Colon (tissue), 2 donors: ENCODE results near the gene TSC22D4.
"Not testable (repeated sequence)": the region's sequence is repeated elsewhere in the genome, so short reads cannot be mapped to it uniquely, and the experiment has no call there.

ENCODE experiments used
- FAIRE-seq: peaks from 2 replicates; lab custom pipeline; 2012; peaks lifted over from hg19 to GRCh38; lab: Jason Lieb, UNC
- donor health status: control.
- donor health status: control.

The TSC22D4 gene

DNA sequence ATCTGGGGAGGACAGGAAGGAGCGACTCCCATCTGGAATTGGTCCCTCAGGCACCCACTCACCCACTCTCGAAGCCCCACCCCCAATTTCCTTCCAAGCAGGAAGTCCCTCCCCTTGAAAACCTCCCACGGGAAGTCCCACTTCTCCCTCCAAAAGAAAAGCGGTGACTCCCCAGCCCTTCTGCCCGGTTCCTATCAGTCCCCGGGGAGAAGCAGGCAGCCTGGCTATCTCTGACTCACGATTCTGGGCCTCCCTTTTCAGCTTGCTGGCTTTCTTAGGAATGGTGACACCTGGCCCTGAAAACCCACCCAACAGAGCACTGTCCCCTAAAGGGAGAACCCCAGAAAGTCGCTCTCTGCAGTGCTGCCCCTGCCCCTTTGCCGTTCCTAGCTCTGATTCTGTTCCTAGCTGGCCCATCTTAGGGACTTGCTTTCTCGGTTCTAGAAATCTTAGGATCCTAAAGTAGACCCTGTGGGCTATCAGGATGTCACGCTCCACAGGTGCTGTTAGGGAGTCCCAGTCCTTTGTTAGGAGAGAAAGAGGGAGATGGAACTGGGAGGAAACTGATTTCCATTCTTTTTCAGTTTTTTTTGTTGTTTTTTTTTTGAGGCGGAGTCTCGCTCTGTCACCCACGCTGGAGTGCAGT lies 6.0 kb downstream of the TSC22D4 start:
- no peak for FAIRE-seq

DNA sequence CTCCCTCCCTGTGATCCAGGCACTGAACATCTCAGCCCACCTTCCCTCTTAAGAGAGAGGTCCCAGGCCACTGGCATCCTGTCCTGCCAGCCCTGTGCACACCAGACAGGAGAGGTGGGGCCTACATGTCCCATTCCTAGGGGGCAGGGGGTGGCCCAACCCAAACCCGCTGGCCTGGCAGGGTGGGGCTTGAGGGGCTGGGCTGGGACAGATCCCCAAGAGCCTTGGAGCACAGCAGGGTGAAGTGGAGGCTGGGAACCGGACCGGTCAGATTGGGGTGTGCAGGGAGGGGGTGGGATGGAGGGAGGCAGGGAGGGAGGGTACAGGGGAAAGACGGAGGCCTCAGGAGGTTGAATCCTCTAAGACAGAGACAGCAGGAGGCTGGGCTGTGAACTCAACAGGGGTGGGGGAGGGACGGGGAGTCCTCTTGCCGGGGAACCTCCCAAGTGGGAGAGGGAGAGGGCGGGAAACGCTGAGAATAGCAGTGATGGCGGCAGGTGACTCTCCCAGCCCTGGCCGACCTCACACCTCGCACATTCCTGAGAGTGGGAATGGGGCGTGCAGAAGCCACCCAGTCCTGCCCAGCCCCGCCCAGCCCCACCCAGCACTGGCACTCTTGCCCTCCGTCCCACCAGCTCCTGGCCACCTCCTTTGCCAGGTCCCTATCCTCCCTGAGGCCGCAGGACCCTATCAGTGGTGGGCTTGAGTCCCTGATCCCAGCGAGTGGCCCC lies 6.7 kb downstream of the TSC22D4 start:
- FAIRE-seq = no peak

DNA sequence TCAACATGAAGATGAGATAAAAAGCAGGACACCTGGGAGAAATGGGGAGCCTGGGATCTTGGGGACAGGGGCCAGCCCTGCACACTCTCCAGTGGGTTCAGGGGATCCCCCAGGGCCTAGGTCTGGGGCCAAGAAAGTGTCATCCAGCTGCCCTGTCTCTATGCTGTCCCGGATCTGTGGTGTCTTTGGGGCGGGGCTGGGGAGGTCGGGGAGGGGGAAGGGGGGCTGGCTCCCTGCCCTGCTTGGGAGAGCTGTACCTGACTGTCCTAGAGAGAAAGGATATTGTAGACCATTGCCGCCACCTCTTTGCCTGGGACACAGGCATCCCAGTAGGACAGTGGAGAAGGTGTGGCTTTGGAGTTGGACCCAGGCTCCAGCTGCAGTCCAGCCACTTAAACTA lies 8.0 kb downstream of the TSC22D4 start:
- no peak for FAIRE-seq

DNA sequence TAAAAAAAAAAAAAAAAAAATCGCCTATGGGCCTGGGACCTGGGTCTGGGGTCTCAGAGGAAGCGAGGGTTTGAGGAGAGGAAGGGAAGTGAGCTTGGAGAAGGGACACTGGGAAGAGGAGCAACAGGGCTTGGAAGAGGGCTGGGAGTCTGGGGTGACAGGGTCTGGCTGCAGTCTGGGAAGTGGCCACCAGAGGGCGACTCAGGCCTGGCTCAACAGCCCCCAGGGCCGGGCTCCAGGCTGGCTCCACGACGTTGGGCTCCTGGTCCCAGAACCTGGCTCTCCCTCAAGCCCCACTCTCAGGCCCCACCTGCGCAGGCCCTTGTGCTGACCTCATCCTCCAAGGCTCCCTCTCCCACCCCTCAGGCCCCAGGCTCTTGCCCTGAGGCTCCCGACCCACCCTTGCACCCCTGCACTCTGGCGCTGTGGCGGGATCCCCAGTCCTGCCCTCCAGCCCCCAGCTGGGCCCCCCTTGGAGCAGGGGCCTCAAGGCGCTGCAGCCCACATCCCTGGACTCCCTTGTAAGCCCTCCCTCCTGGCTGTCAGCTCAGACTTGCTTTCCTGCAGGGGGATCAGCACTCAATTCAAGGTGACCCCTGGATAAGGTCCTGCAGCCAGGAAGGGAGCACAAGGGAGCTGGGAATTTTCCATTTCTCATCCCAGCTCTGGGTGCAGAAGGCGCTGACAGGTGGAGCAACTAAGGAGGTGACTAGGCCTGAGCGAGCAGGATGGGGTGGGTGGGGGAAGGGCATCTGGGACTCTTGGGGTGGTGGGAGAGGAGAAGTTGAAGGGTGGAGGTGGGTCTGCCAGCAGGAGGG lies 9.6 kb downstream of the TSC22D4 start:
- FAIRE-seq = no peak

DNA sequence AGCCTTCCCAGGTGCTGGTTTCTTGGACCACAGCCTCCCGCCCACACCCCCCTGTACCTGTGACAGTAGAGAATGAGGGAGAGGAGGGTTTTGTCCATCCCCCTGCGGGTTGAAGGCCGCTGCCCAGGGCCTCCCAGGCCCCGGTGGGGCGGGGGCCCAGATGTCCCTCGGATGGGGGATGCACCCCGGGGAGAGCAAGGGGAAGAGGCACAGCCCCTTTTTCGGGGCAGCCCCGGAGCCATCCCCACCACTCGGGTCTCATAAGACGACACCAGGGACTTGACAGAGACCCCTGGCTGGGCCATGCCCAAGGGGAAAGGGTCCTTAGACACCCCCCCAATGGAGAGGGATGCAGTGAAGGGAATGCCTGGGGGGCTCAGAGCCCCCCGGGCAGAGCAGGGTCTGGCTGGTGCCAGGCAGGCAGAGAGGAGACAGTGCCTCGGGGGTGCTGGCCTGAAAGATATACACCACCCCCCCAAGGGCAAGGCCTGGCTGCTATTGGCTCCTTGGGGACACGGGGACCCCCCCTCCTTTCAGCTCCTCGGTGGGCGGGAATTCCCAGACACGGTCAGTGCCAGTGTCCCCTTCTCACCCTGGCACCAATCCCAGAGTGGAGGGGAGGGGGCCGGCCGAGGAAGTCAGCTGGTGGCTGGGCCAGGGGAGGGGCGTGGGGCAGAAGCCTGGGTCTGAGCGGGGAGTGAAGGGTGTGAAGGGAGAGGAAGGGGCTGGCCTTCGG lies 11.2 kb downstream of the TSC22D4 start:
- FAIRE-seq = no peak

DNA sequence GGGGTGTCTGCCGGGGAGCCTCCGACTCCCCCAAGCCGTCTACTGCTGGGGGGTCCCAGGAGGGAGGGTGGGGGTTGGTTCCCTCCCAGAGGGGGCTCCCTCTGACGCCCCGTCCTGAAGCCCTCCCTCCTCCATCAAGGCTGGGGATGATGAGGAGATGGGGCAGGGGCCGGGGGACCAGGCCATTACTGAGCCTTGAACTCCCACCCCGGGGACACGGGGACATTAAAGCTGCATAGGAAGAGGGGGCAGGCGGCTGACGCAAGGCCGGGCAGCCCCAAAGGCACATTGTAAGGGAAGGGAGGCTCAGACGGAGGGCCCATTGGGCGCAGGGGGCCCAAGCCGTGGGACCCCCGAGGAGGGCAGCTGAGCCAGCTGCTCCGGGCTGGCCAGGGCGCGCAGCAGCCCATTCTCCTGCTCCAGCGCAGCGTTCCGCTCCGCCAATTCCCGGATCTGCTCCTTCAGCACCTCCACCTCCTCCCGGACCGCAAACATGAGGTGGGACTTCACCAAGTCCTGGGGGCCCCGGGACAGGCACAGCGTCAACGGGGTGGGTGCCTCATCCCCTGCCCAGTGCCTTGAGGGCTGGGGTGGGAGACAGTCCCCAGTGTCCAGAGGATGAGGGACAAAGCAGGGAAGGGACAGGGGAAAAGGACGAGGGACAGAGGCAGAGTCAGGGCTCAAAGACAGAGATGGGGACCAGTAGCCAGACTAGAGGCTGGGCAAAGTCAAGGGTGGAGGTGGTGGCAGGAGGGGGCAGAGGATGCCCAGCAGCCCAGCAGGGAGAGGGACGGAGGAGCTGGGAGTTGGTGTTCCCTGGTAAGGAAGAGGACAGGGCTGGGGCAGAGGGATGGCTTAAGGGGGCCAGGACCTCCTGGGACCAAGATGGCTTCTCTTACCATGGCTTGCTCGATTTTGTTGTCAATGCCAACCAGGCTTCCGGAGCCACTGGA lies 12.1 kb downstream of the TSC22D4 start:
- no peak for FAIRE-seq

DNA sequence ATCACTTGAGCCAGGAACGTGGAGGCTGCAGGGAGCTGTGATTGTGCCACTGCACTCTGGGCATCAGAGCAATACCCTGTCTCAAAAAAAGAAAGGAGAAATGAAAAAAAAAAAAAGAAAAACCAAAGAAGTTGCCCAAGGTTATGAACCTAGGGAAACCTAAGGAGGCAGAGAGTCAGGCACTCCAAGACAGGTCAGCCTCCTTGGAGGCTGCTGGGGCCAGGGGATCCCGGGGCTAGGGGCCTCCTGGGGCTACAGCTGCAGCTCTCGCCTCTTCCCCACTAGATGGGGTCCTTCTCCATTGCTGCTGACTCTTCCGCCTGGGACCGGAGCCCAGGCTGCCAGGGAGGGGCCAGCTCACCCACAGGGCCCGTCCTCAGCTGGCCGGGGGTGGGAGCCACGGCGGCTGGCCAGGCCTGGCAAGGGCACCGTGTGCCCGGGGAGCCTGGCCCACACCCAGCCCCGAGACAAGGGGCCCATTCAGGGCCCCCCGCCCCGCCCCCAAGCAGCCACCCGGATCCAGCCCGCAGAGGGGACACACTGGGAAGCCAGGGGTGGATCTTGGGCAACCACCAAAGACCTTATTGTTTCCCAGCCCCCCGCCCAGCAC lies 13.2 kb downstream of the TSC22D4 start:
- FAIRE-seq = no peak

DNA sequence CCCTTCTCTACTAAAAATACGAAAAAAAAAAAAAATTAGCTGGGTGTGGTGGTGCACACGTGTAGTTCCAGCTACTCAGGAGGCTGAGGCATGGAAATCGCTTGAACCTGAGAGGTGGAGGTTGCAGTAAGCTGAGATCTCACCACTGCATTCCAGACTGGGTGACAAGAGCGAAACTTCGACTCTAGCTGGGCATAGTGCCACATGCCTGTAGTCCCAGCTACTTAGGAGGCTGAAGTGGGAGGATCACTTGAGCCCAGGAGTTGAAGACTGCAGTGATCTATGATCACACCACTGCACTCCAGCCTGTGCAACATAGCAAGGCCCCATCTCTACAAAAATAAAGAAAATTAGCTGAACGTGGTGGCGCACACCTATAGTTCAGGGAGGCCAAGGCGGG lies 13.7 kb downstream of the TSC22D4 start:
- FAIRE-seq = no peak

DNA sequence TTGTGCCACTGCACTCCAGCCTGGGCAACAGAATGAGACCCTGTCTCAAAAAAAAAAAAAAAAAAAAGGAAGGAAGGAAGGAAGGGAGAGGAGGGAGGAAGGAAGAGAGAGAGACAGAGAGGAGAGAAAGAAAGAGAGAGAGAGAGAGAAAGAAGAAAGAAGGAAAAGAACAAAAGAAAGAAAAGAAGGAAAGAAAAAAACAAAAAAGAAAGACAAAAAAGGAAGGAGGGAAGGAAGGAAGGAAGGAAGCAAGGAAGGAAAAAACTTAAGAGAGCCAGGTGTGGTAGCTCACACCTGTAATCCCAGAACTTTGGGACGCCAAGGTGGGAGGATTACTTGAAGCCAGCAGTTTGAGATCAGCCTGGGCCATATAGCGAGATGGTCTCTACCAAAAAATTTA lies 14.2 kb downstream of the TSC22D4 start:
- FAIRE-seq = no peak

DNA sequence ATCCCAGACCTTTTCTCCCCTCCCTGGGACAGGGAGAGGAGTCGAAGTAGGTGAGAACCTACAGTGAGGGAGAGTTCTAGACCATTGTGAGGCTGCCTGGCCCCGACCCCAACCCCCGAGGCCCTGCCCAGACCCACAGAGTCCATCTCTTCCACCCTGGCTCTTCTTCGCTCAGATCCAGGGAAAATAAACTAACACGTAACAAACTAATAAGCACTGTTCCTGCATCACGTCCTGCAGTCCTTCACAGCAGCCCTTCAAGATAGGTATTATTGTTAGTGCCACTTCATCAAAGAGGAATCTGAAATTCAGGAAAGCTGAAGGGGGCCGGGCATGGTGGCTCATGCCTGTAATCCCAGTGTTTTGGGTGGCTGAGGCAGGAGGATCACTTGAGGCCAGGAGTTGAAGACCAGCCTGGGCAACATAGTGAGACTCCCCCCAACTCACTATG lies 14.8 kb downstream of the TSC22D4 start, which contains the start of gene SPACDR:
TSS of gene SPACDR (minus strand) at position 51 of the 451 bp plus-strand sequence. CDS start 235 bp downstream, outside the sequence.
- FAIRE-seq = no peak

DNA sequence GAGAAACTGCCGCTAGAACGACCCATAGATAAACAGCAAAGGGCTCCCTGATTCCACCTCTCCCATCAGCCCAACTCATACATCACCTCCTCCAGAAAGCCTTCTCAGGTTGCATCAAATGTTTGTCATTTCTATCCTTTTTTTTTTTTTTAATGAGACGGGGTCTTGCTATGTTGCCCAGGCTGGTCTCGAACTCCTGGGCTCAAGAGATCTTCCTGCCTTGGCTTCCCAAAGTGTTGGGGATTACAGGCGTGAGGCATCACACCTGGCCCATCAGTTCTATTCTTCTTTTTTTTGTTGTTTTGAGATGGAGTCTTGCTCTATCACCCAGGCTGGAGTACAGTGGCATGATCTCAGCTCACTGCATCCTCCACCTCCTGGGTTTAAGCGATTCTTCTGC lies 22.0 kb downstream of the TSC22D4 start:
- no peak for FAIRE-seq

DNA sequence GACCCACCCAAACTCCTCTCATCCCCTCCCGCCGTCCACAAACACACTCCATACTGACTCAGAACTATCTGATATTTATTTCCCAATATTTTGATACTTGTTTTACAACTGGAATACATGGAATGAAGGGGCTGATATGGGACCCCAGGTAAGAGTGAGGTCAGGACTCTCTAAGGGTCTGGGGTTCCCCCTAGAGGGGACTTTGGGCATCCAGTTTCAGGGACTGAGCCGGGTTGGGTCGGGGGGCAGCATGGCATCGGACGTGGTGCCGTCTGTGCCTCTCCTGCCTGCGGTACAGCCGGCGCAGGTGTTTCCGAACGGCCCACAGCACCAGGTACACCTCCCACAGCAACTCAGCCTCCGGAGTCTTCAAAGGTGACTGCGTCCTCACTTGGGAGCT lies 22.5 kb downstream of the TSC22D4 start:
- FAIRE-seq = no peak

DNA sequence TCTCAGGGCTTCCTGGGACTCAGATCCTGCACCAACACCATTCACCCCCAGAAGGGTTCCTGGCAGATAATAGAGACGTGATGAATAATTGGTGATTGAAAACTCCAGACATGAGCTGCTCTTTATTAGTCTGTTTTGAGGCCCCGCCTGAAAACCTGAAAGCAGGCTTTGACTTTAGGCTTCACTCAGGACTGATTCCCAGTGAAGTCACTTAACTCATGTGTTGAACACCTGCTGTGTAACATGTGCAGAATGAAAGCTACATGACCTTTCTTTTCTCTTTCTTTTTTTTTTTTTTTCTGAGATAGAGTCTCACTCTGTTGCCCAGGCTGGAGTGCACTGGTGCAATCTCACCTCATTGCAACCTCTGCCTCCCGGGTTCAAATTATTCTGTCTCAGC lies 23.8 kb downstream of the TSC22D4 start:
- FAIRE-seq = no peak

DNA sequence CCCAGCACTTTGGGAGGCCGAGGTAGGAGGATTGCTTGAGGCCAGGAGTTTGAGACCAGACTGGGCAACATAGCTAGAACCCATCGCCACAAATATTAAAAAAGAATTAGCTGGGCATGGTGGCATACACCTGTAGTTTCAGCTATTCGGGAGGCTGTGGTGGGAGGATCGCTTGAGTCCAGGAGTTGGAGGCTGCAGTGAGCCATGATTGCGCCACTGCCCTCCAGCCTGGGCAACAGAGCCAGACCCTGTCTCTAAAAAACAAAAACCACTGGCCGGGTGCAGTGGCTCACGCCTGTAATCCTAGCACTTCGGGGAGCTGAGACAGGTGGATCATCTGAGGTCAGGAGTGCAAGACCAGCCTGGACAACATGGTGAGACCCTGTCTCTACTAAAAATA lies 25.2 kb downstream of the TSC22D4 start:
- FAIRE-seq = not testable (repeated sequence)

DNA sequence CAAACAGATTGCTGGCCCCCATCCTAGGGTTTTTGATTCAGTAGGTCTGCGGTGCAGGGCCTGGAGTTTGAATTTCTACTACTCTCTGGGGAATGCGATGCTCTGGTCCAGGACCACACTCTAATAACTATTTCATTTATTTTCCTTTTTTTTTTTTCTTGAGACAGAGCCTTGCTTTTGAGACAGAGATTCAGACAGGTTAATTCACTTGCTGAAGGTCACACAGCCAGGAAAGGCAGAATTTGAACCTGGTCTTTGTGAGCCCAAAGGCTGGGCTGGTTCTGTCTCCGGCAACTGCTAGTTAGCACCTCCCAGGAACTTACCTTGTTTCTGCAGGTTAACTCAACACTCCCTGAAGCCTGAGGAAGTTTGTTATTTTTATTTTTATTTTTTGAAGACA lies 26.5 kb downstream of the TSC22D4 start:
- FAIRE-seq = no peak

DNA sequence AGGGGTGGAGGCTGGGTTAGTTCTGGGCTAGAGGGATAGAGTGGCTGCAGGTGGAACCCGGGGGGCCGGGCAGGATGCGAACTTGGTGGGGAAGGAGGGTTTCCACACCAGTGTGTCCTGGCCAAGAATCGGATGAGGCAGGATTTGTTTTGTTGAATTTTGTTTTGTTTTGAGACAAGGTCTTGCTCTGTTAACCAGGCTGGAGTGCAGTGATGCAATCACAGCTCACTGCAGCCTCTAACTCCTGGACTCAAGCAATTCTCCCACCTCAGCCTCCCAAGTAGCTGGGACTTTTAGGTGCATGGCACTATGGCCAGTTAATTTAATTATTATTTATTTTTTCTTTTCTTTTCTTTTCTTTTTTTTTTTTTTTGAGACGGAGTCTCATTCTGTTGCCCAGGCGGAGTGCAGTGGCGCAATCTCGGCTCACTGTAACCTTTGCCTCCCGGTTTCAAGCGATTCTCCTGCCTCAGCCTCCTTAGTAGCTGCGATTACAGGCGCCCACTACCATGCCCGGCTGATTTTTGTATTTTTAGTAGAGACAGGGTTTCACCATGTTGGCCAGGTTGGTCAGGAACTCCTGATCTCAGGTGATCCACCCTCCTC lies 29.7 kb downstream of the TSC22D4 start:
- FAIRE-seq = no peak

DNA sequence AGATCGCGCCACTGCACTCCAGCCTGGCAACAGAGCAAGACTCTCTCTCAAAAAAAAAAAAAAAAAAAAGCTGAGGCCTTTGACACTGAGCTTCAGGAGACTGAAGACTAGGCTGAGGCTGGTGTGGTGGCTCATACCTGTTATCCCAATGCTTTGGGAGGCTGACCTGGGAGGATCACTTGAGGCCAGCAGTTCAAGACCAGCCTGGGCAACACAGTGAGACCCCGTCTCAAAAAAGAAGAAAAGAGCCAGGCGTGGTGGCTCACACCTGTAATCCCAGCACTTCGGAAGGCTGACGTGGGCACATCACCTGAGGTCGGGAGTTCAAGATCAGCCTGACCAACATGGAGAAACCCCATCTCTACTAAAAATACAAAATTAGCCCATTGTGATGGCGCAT lies 31.7 kb downstream of the TSC22D4 start:
- FAIRE-seq = not testable (repeated sequence)

DNA sequence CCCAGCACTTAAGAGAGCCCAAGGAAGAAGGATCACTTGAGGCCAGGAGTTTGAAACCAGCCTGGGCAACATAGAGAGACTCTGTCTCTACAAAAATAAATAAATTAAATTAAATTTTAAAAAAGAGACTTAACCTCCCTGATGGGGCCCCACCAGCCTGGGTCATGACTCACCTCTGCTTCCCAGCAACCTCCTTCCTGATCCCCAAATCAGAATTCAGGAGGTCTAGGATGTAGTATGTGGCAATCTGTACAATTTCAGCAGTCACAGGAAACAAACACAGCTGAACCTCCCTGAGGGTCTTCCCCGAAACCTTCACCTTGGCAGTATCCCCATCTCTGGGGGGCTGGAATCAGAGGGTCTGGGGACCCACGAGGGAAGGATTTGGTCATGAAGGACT lies 33.0 kb downstream of the TSC22D4 start:
- FAIRE-seq = no peak

DNA sequence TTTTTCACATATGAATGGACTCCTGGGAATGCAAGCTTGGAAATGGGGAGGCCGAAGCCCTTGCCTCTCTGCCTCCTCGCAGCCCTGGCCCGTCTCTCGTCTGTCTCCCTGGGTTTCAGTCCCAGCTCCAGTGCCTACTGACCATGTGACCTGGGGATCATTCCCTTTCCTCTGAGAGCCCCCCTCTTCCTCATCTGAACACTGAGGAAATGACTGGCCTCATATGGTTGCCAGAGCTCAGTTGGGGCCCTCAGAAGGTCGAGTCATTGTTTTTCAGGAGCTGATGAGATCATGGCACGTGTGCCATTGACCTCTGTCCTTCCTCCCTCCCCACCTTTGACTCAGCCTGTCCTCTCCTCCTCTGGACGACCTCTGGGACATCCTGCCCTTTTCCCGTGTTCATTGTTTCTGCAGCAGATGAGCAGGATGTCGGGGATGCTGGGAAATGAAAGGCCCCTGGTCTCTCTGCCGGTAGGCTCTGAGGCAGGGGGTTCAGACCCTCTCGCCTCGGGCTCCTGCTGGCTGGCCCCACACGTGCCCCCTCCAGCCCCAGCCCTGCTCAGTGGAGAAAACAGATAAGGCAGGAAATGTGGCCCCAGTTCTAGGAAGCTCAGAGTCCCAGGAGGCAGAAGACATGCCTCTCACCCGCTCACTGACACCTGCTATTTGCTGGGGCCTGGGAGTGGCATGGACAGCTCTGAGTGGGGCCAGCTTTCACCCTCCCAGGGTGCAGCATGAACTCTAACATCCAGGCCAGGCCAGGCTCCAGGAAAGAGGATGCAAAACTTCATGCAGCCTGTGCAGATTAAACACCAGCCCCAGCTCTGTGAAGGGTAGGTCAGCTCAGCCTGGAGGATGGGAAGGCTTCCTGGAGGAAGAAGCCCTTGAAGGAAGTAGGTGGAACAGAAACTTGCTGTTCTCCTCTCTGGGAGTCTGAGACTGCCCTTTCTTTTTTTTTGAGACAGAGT lies 34.4 kb downstream of the TSC22D4 start:
- no peak for FAIRE-seq
